Vagina (tissue), 2 donors: Measurements from ENCODE around the gene GPRIN1.

Experiments
- CTCF ChIP-seq, 3 experiments: fragments of 450-650 bp in 2 of 3; fragments of 200-600 bp in 1 of 3; sonication (generic) in 1 of 3; IDR thresholded peaks; one replicate each; pipeline ENCODE4 v1.5.1; 2017 to 2019; ENCODE audit warnings: antibody characterized with exemption in 3 of 3, mild to moderate bottlenecking in 2 of 3, moderate library complexity in 2 of 3
- POLR2A ChIP-seq, 2 donors: fragments of 450-650 bp; IDR thresholded peaks; one replicate each; pipeline ENCODE4 v1.6.1; 2017; ENCODE audit warnings: antibody characterized with exemption in 2 of 2, mild to moderate bottlenecking in 2 of 2, moderate library complexity in 2 of 2

GRCh38 chr5:176592573-176592972, 17.4 kb downstream of the GPRIN1 start:
- TF ChIP-seq CTCF (IDR thresholded peaks at IDR 0.05) (no peak), POLR2A (IDR thresholded peaks at IDR 0.05) (no peak)
